GM12892 (cell line): ENCODE measurements around the gene CSGALNACT2.

Experiments
- POLR2A ChIP-seq: IDR thresholded peaks from 2 replicates; pipeline ENCODE4 v1.6.1; 2011; ENCODE audit warnings: low read depth, low read length, control low read depth
- TAF1 ChIP-seq: IDR thresholded peaks from 2 replicates; pipeline ENCODE4 v1.6.1; 2011; ENCODE audit warnings: low read depth, mild to moderate bottlenecking, control low read depth, low read length, borderline replicate concordance

DNA sequence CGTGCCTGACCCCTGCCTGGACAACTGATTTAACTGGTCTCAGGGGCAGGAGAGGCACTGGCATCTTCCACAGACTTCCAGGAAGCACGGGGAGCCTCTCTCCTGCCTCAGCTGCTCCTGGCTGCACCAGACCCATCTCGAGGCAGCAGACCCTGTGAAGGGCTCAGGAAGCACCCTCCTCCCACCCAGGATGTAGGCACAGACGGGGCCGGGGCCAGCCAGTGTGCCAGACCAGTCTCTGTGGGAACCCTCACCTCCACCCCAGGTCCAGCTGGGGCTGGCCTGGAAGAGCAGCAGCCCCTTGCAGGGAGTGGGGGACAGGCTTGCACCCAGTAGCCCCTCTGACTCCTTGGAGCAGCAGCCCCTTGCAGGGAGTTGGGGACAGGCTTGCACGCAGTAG, 72.3 kb downstream of the CSGALNACT2 start:
- TF ChIP-seq POLR2A, result no peak
- TF ChIP-seq TAF1, result no peak
